ENCODE data around the gene PAQR6. TPM values are rescaled to one million over a fixed set of nuclear protein-coding genes. Genes with fewer than 3 reads are reported as not detected.

PAQR6 gene
- total RNA-seq, 4 donors from 2014 or later: 0.51 to 1.2 (median 1.1) TPM; not detected in 1

GRCh38 chr1:156284757-156285156 is 36.9 kb upstream of the PAQR6 start:
- Histone ChIP-seq H3K27me3 (no peaks in the 10 kb centered on the region), H3K4me3 (no peak overlapping the region), H3K36me3 (no peaks in the 10 kb centered on the region), H3K9me3 (no peaks in the 10 kb centered on the region), H3K27ac (no peak overlapping the region), H3K4me1 (peaks cover 0 to 7% of the 10 kb centered on the region in 2 donors)
- intact Hi-C loops (cut with DNase I; ENCODE audit: low total_unique reads): no loop called here
- TF ChIP-seq CTCF (IDR thresholded peaks at IDR 0.05): no peak
- TF ChIP-seq POLR2A (IDR thresholded peaks at IDR 0.05): no peak
- no peak for DNase-seq

GRCh38 chr1:156284112-156284511 is 36.3 kb upstream of the PAQR6 start, which contains the start of gene TMEM79:
TMEM79 (plus strand) TSS chr1:156284325; CDS start chr1:156285227, 902 bp downstream.
- no peaks in the 10 kb centered on the region for H3K36me3 ChIP-seq
- no peaks in the 10 kb centered on the region for H3K9me3 ChIP-seq
- intact Hi-C loops (cut with DNase I; ENCODE audit: low total_unique reads): no loop called here
- H3K27ac ChIP-seq: peak within 1 kb of the TSS; percentile 92 to 93
- peak within 1 kb of the TSS; percentile 98 to 99 for H3K4me3 ChIP-seq
- DNase-seq: no peak
- TF ChIP-seq CTCF (IDR thresholded peaks at IDR 0.05) (no peak), POLR2A (IDR thresholded peaks at IDR 0.05) (no peak)
- peaks cover 0 to 7% of the 10 kb centered on the region in 2 donors for H3K4me1 ChIP-seq
- H3K27me3 ChIP-seq: no peaks in the 10 kb centered on the region

- intact Hi-C loops (cut with DNase I; ENCODE audit: low total_unique reads): no loop called here
- H3K4me3 ChIP-seq: peak overlapping the region; percentile 98 to 99
- peak overlapping the region in 1 of 2 donors; percentile 93 for H3K27ac ChIP-seq
- H3K4me1 ChIP-seq: peaks cover 0 to 7% of the 10 kb centered on the region in 2 donors
- H3K9me3 ChIP-seq: no peaks in the 10 kb centered on the region
- no peak for TF ChIP-seq CTCF (IDR thresholded peaks at IDR 0.05)
- no peaks in the 10 kb centered on the region for H3K27me3 ChIP-seq
- no peak for DNase-seq
- H3K36me3 ChIP-seq: no peaks in the 10 kb centered on the region
Measured at GRCh38 chr1:156283521-156283920, 35.7 kb upstream of the PAQR6 start.

- intact Hi-C loops (cut with DNase I; ENCODE audit: low total_unique reads): no loop called here
Measured at GRCh38 chr1:156282479-156283222, 34.8 kb upstream of the PAQR6 start, which contains the start of gene SMG5. SMG5 (minus strand) TSS chr1:156282825; CDS start chr1:156282680, 145 bp downstream.

More at GRCh38 chr1:156282479-156283222, 34.8 kb upstream of the PAQR6 start, which contains the start of gene SMG5:
- Histone ChIP-seq H3K4me1 (peaks cover 0 to 7% of the 10 kb centered on the region in 2 donors), H3K4me3 (peak within 1 kb of the TSS; percentile 98 to 99), H3K27ac (peak within 1 kb of the TSS; percentile 92 to 93), H3K9me3 (no peaks in the 10 kb centered on the region), H3K36me3 (no peaks in the 10 kb centered on the region), H3K27me3 (no peaks in the 10 kb centered on the region)
- peak; percentile 97 for DNase-seq
- TF ChIP-seq POLR2A (IDR thresholded peaks at IDR 0.05) (peak; percentile 52 to 88), CTCF (IDR thresholded peaks at IDR 0.05) (peak in 1 of 4 experiments; percentile 21)
